ENCODE results near the gene SLC26A11. TPM values are rescaled to one million over a fixed set of nuclear protein-coding genes. Genes with fewer than 3 reads are reported as not detected.

SLC26A11 gene
- polyA plus RNA-seq, 1 donor (not counting 4 experiments of a cell fraction or from before 2014, with no cell fraction given) = 2.2 TPM

DNA sequence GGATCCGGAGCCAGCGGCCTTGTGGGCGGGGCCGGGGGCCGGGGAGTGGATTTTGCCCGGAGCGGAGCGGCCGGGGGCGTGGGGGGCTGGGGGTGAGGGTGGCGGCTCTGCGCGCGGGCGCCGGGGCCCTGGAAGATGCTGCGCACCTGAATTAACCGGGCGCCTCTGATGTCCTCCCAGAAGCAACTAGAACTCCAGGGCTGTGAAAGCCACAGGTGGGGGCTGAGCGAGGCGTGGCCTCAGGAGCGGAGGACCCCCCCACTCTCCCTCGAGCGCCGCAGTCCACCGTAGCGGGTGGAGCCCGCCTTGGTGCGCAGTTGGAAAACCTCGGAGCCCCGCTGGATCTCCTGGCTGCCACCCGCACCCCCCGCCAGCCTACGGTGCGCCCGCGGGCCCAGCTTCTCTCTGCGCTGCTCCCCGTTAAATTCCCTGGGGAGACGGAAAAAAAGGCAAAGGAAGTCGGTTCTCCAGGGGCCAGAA lies 549 bp downstream of the SLC26A11 start:
- Histone ChIP-seq H3K4me1 (ENCODE audit: control insufficient read depth, extremely low read depth, insufficient read depth, low read length) (peaks cover 7% of the 10 kb centered on the region), H3K9me1 (ENCODE audit: control insufficient read depth, extremely low read depth, insufficient read depth, low read length) (no peaks in the 10 kb centered on the region), H3K9me3 (ENCODE audit: control insufficient read depth, low read depth, low read length) (no peaks in the 10 kb centered on the region), H3K27ac (ENCODE audit: control insufficient read depth, insufficient read depth, low read length) (no peak overlapping the region), H4K20me1 (ENCODE audit: control insufficient read depth, extremely low read depth, insufficient read depth, low read length) (no peaks in the 10 kb centered on the region), H2AFZ (ENCODE audit: control insufficient read depth, low read length) (peak overlapping the region; percentile 13), H3K79me2 (ENCODE audit: control insufficient read depth, insufficient read depth, low read length) (no peaks in the 10 kb centered on the region), H3K4me2 (ENCODE audit: control insufficient read depth, extremely low read depth, insufficient read depth, low read depth, low read length) (peak overlapping the region; percentile 56), H3K9ac (ENCODE audit: control insufficient read depth, extremely low read depth, insufficient read depth, low read length) (peak overlapping the region; percentile 4), H3K36me3 (ENCODE audit: control insufficient read depth in 2 of 2, extremely low read depth in 1 of 2, insufficient read depth in 2 of 2, low read length in 2 of 2) (no peaks in the 10 kb centered on the region), H3K4me3 (ENCODE audit: control insufficient read depth in 2 of 3, extremely low read depth in 1 of 3, insufficient read depth in 2 of 3, low read depth in 1 of 3, low read length in 3 of 3) (peak overlapping the region; percentile 48 to 76 (median 75)), H3K27me3 (ENCODE audit: control insufficient read depth, extremely low read depth, insufficient read depth, low read length) (no peaks in the 10 kb centered on the region)
- FAIRE-seq (no peak), DNase-seq (ENCODE audit: low read depth, low spot score) (no peak)
- dilution Hi-C loops (cut with MboI; ENCODE audit: extremely low pct_ligation_motif_present, low sequenced_read_pairs) = no loop called here
- TF ChIP-seq, protein P1, sequence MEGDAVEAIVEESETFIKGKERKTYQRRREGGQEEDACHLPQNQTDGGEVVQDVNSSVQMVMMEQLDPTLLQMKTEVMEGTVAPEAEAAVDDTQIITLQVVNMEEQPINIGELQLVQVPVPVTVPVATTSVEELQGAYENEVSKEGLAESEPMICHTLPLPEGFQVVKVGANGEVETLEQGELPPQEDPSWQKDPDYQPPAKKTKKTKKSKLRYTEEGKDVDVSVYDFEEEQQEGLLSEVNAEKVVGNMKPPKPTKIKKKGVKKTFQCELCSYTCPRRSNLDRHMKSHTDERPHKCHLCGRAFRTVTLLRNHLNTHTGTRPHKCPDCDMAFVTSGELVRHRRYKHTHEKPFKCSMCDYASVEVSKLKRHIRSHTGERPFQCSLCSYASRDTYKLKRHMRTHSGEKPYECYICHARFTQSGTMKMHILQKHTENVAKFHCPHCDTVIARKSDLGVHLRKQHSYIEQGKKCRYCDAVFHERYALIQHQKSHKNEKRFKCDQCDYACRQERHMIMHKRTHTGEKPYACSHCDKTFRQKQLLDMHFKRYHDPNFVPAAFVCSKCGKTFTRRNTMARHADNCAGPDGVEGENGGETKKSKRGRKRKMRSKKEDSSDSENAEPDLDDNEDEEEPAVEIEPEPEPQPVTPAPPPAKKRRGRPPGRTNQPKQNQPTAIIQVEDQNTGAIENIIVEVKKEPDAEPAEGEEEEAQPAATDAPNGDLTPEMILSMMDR (optimal IDR thresholded peaks at IDR 0.05 in 1 of 3, IDR thresholded peaks at IDR 0.05 in 1 of 3, conservative IDR thresholded peaks at IDR 0.05 in 1 of 3; ENCODE audit: extremely low read depth in 1 of 3, insufficient read depth in 2 of 3, low read length in 3 of 3) = no peak
- no peak for TF ChIP-seq EZH2 (IDR thresholded peaks at IDR 0.05; ENCODE audit: low read length)

DNA sequence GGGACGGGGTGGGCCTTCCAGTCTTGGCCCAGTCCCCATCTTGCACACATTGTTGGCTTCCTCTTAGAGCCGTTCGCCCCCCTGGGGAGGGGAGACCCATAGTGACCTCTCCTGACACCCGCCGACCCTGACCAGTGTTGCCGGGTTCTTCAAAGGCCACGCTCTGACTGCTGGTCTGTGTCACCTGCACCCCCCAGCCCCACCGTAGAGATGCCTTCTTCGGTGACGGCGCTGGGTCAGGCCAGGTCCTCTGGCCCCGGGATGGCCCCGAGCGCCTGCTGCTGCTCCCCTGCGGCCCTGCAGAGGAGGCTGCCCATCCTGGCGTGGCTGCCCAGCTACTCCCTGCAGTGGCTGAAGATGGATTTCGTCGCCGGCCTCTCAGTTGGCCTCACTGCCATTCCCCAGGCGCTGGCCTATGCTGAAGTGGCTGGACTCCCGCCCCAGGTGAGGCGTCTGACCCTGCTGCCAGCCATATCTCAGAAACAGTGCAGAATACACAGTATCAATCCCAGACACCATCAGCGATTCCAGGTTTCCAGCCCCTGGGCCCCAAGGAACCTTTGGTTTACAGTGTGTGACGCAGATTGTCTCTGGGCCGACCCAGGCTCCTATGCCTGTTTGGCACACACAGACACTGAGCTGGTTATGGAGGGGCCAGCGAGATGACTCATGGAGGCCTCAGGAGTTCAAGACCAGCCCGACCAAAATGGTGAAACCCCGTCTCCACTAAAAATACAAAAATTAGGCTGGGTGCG lies 1.3 kb downstream of the SLC26A11 start:
- H3K9me1 ChIP-seq (ENCODE audit: control insufficient read depth, extremely low read depth, insufficient read depth, low read length) = no peaks in the 10 kb centered on the region
- H3K9me3 ChIP-seq (ENCODE audit: control insufficient read depth, low read depth, low read length) = no peaks in the 10 kb centered on the region
- H3K79me2 ChIP-seq (ENCODE audit: control insufficient read depth, insufficient read depth, low read length) = no peaks in the 10 kb centered on the region
- no peak for DNase-seq (ENCODE audit: low read depth, low spot score)
- dilution Hi-C loops (cut with MboI; ENCODE audit: extremely low pct_ligation_motif_present, low sequenced_read_pairs) = no loop called here
- H4K20me1 ChIP-seq (ENCODE audit: control insufficient read depth, extremely low read depth, insufficient read depth, low read length) = no peaks in the 10 kb centered on the region
- H3K27ac ChIP-seq (ENCODE audit: control insufficient read depth, insufficient read depth, low read length) = no peak overlapping the region
- peaks cover 7% of the 10 kb centered on the region for H3K4me1 ChIP-seq (ENCODE audit: control insufficient read depth, extremely low read depth, insufficient read depth, low read length)
- no peaks in the 10 kb centered on the region for H3K27me3 ChIP-seq (ENCODE audit: control insufficient read depth, extremely low read depth, insufficient read depth, low read length)
- H2AFZ ChIP-seq (ENCODE audit: control insufficient read depth, low read length) = no peak overlapping the region
- H3K4me2 ChIP-seq (ENCODE audit: control insufficient read depth, extremely low read depth, insufficient read depth, low read depth, low read length) = peak overlapping the region; percentile 56
- H3K4me3 ChIP-seq (ENCODE audit: control insufficient read depth in 2 of 3, extremely low read depth in 1 of 3, insufficient read depth in 2 of 3, low read depth in 1 of 3, low read length in 3 of 3) = peak overlapping the region in 2 of 3 experiments; percentile 75 to 76
- no peak overlapping the region for H3K9ac ChIP-seq (ENCODE audit: control insufficient read depth, extremely low read depth, insufficient read depth, low read length)
- TF ChIP-seq, protein P1 (optimal IDR thresholded peaks at IDR 0.05 in 1 of 3, IDR thresholded peaks at IDR 0.05 in 1 of 3, conservative IDR thresholded peaks at IDR 0.05 in 1 of 3; ENCODE audit: extremely low read depth in 1 of 3, insufficient read depth in 2 of 3, low read length in 3 of 3) = no peak
- no peak for TF ChIP-seq EZH2 (IDR thresholded peaks at IDR 0.05; ENCODE audit: low read length)
- H3K36me3 ChIP-seq (ENCODE audit: control insufficient read depth in 2 of 2, extremely low read depth in 1 of 2, insufficient read depth in 2 of 2, low read length in 2 of 2) = no peaks in the 10 kb centered on the region
- FAIRE-seq = no peak
